D341Med (cell line): ENCODE data around the gene SIPA1L3.
A peak's percentile ranks its signal among the peaks of the same experiment; 100 is the strongest.
"Not testable (repeated sequence)": the region's sequence is repeated elsewhere in the genome, so short reads cannot be mapped to it uniquely, and the experiment has no call there.

Experiments used
- DNase-seq: peaks from one replicate; pipeline ENCODE4 v3.0.0; 2012; ENCODE audit warnings: low spot score

The SIPA1L3 gene

GRCh38 chr19:38045554-38046253 is 138.7 kb downstream of the SIPA1L3 start:
- no peak for DNase-seq

GRCh38 chr19:38046254-38047048 is 139.4 kb downstream of the SIPA1L3 start:
- DNase-seq = no peak

- no peak for DNase-seq
Measured at GRCh38 chr19:38047049-38047438, 140.0 kb downstream of the SIPA1L3 start.

GRCh38 chr19:38047641-38048040 is 140.6 kb downstream of the SIPA1L3 start:
- peak; percentile 50 for DNase-seq

GRCh38 chr19:38049105-38049649 is 142.2 kb downstream of the SIPA1L3 start:
- DNase-seq = no peak

GRCh38 chr19:38055010-38055409 is 148.0 kb downstream of the SIPA1L3 start:
- DNase-seq = no peak

GRCh38 chr19:38055655-38056521 is 148.9 kb downstream of the SIPA1L3 start:
- peak; percentile 36 for DNase-seq

GRCh38 chr19:38056646-38057045 is 149.6 kb downstream of the SIPA1L3 start:
- no peak for DNase-seq

GRCh38 chr19:38057959-38058690 is 151.1 kb downstream of the SIPA1L3 start:
- peak; percentile 84 for DNase-seq

GRCh38 chr19:38059897-38060296 is 152.9 kb downstream of the SIPA1L3 start:
- no peak for DNase-seq

- DNase-seq = no peak
Measured at GRCh38 chr19:38060331-38060730, 153.3 kb downstream of the SIPA1L3 start.

- DNase-seq = no peak
Measured at GRCh38 chr19:38061294-38061693, 154.3 kb downstream of the SIPA1L3 start.

GRCh38 chr19:38062959-38063761 is 156.2 kb downstream of the SIPA1L3 start:
- peak; percentile 81 for DNase-seq

GRCh38 chr19:38063928-38064327 is 156.9 kb downstream of the SIPA1L3 start:
- no peak for DNase-seq

GRCh38 chr19:38064661-38065425 is 157.8 kb downstream of the SIPA1L3 start:
- DNase-seq = no peak

- DNase-seq = not testable (repeated sequence)
Measured at GRCh38 chr19:38065775-38066174, 158.8 kb downstream of the SIPA1L3 start.

- peak; percentile 80 for DNase-seq
Measured at GRCh38 chr19:38068826-38069225, 161.8 kb downstream of the SIPA1L3 start.

GRCh38 chr19:38070573-38070972 is 163.6 kb downstream of the SIPA1L3 start:
- DNase-seq = no peak

GRCh38 chr19:38071054-38071453 is 164.0 kb downstream of the SIPA1L3 start:
- not testable (repeated sequence) for DNase-seq

GRCh38 chr19:38071647-38072046 is 164.6 kb downstream of the SIPA1L3 start:
- DNase-seq = no peak
